ENCODE results near the gene ANKLE1.

DNA sequence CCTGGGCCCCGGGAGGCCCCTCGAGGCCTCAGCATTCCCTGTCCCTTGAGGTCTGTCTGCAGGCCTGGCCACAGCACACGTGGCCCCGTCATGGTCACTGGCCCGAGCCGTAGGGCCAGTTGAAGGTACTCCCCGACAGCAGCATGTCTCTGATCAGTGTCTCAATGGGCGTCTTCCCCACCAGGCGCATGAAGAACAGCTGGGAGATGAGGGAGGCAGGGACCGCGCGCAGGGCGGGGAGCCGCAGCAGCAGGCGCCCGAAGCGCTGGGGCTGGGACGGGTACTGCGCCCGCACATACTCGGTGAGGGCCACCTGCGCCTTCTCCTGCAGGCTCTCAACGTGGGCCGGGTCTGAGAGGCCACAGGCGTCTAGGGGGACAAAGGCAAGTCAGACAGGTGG lies 49.4 kb upstream of the ANKLE1 start:
- TF ChIP-seq ZNF565 (CRISPR knock-in tag; conservative IDR thresholded peaks at IDR 0.05; ENCODE audit: low read depth), result no peak
- no peak for TF ChIP-seq ZC3H10 (CRISPR knock-in tag; IDR thresholded peaks at IDR 0.05)
- TF ChIP-seq, protein P1, sequence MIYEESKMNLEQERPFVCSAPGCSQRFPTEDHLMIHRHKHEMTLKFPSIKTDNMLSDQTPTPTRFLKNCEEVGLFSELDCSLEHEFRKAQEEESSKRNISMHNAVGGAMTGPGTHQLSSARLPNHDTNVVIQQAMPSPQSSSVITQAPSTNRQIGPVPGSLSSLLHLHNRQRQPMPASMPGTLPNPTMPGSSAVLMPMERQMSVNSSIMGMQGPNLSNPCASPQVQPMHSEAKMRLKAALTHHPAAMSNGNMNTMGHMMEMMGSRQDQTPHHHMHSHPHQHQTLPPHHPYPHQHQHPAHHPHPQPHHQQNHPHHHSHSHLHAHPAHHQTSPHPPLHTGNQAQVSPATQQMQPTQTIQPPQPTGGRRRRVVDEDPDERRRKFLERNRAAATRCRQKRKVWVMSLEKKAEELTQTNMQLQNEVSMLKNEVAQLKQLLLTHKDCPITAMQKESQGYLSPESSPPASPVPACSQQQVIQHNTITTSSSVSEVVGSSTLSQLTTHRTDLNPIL (CRISPR knock-in tag; IDR thresholded peaks at IDR 0.05; ENCODE audit: low read depth), result no peak
- TF ChIP-seq ZFP3 (CRISPR knock-in tag; IDR thresholded peaks at IDR 0.05), result no peak
- no peak for TF ChIP-seq ZNF70 (CRISPR knock-in tag; IDR thresholded peaks at IDR 0.05)
- TF ChIP-seq BACH2 (CRISPR knock-in tag; IDR thresholded peaks at IDR 0.05; ENCODE audit: borderline replicate concordance), result no peak
- TF ChIP-seq PPARA (CRISPR knock-in tag; IDR thresholded peaks at IDR 0.05; ENCODE audit: borderline replicate concordance), result no peak
- no peak for TF ChIP-seq ZFP30 (CRISPR knock-in tag; IDR thresholded peaks at IDR 0.05)
- no peak for TF ChIP-seq TOX (CRISPR knock-in tag; IDR thresholded peaks at IDR 0.05; ENCODE audit: borderline replicate concordance)
- TF ChIP-seq ARNTL (CRISPR knock-in tag; IDR thresholded peaks at IDR 0.05; ENCODE audit: borderline replicate concordance, low read depth), result no peak
